Midbrain (tissue), 1 donor: ENCODE results near the gene HTATSF1.

Source experiments
- DNase-seq: peaks from one replicate; lab custom pipeline; 2025; lab: John Stamatoyannopoulos, UW

Gene HTATSF1

DNA sequence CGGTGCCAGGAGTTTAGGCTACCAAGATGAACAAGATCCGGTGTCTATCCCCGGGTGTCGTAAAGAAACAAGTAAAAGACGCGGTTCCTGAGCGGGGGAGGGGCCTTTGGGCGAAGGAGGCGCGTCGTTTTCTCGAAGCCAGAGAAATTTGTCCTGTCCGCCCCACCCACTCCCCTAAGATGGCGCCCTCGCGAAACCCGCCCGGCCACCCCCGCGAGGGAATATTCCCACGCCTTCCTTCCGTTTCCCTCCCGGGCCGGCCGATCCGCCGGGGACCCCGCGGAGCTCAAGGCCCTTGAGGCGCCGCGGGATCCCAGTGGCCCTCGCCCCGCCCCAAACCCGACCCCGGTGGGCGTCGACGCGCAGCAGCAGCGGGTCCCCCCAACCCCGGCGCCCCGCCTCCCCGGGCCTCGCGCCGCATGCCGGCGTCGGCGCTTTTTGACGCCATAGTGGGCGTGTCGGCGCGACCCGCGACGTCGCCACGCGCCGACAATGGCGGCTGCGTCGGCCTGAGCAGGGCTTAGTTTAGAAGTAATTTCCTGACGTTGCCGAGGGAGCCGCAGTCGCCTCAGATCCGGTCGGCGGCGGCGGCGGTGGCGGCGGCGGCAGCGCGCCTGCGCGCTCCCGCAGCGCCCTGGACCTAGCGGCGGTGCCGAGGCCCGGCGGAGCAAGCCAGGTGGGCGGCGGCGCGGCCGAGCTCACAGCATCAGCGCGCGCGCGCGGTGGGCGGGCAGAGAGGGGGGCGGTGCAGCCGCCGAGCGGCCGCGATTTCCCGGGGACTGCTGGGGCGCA lies 432 bp upstream of the HTATSF1 start:
- peak; percentile 85 for DNase-seq

DNA sequence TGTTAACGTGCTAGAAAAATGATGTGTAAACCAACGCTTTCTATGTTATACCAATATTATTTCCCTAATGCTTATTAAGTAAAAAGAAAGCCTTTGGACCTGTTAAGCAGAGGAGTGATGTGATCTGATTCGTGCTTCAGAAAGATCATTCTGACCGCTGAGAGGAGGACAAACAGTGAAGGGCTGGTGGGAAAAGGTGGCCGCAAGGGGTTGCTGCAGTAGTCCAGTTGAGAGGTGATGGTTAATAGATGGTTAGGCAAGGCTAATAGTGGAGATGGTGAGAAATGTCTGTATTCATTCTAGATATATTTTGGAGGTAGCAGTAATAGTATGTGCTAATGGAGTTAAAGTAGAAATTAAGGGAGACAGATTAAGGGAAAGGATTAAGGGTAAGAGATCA lies 21.7 kb downstream of the HTATSF1 start:
- no peak for DNase-seq

DNA sequence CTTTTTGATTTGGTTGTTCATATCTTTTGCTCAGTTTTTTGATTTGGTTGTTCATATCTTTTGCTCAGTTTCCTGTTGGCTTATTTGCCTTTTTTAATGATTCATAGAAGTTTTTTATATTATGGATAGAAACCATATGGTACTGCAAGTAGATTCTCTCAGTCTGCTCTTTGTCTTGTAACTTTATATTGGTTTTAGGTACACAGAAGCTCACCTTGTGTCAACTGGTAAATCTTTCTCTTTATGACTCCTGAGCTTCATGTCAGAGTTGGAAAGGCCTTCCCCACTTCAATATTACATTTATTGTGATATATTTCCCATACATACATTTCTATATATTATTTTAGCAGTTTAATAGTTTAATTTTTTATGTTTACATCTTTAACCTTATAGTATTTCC lies 26.4 kb downstream of the HTATSF1 start:
- DNase-seq = no peak

DNA sequence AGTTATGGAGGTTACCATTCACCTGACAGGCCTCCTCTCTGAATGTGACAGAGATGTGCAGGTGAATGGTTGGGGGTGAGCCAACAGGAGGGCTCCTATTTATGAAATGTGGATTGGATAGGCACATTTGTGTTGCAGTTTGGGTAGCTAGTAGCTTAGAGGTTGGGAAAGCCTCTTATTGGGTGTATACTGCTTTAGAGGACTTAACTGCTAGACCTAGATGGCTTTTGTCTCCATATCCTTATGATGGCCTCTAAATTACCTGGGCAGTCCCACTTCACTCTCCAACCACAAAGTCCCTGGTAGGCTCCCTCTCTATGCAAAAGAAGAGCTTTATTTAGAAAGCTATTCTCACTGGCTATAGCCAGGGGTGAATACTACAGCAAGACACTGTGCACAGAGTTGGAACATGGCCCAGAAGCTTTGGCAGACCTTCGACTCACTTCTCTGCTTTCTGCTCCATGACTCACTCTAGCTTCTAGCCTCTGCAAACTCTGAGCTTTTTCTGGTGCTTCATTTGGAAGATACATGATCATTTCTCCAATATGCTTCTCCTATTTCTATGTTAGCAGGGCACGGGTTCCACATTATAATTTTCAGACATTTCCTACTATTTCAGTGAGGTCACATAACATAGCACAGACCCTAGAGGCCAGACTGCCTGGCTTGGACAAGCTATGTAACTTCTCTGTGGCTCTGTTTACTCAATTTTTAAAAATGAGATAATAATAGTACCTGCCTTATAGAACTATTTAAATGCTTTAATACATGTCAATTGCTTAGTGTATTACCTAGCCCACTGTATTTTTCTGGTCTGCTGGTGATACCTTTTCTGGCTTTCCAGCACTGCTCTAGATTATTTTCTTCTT lies 28.6 kb downstream of the HTATSF1 start:
- peak; percentile 42 for DNase-seq

DNA sequence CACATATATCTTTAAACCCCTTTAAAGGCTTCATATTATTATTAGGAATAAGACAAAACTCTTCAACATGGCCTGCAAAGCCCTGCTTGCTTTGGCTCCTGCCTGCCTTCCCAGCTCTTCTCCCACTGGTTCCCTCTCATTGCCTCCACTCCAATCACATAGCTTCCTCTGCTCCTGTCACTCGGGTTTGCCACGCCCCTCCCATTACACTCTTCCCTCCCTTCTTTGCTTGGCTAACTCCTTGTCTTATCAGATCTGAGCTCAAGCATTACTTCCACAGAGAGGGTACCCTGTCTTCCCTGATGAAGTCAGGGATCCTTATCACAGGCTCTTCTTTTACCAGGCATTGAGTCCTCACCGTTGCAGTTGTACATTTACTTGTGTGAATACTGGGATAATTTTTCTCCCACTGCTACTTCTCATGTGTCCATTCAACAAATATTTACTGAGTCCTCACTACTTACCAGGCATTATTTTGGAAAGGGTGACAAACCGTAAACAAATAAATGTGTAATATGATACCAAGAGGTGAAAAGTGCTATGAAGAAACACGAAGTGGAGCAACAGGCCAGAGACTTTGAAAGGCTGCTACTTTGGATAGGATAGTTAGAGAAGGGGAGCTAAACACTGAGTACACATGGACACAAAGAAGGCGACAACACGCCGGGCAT lies 31.4 kb downstream of the HTATSF1 start:
- DNase-seq = no peak

DNA sequence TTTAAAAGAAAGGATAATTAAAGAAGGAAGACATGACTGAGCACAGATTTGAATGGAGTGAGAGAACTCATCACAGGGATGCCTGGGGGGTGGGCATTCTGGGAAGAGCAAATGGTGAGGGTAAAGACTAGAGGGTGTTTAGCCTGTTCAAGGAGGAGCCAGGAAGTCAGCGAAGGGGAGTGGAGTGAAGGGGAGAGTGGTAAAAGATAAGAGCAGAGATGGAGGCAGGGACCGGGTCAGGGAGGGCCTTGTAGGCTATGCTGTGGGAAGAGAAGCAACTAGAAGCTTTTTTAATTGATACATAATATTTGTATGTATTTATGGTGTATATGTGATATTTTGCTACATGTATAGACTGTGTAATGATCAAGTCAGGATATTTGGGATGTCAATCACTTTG lies 32.4 kb downstream of the HTATSF1 start:
- DNase-seq = no peak

DNA sequence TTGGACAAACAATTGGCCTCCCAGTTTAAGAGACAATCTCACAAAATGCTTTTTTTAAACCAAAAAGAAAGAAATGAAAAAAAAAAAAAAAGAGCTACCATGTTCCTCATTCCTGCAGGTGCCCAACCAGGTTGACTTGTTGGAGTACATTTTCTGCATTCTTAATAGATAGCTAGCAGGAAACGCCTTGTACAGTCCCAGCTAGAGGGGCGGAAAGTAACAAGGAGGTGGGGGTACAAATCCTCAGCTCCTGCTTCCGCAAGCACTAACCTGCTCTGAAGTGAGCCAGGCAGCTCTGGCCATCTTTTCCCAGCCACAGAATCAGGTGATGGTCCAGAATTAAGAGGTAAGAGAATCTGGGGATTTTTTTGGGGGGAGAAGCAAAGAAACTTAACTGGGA lies 34.6 kb downstream of the HTATSF1 start, which contains the start of gene VGLL1:
Gene VGLL1, plus strand, starts transcription at position 265 of the 400 bp plus-strand sequence. CDS start 3,806 bp downstream, outside the sequence.
- DNase-seq = no peak

DNA sequence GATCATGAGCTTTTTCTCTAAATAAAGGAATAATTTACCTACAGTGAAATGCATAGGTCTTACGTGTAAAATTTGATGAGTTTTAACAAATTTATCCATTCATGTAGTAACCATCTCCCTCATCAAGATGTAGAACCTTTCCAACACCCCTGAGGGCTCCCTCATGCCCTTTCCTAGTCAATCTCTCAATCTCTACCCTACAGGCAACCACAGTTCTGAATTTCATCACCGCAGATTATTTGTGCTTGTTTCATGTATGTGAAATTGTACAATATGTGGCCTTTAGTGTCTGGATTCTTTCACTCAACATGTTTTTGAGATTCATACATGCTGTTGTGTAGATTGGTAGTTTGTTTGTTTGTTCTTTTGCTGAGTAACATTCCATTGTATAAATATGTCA lies 36.7 kb downstream of the HTATSF1 start:
- no peak for DNase-seq

DNA sequence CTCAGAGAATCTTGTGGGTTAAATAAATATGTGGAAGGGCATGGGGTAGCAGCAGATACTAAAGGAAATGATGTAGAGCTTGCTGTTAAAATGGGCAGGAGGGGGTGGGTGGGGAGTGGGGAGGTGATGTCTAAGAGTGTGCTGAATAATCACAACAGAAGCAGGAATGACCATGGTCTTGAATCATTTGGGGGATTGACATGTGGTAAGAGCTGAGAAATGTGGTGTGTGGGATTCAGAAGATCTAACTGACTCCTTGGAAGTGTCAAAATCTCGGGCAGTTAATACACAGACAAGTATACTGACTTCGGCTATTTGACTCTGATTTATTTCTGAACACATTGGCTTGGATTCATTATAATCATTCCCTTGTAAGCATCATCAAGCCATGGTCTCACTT lies 41.4 kb downstream of the HTATSF1 start:
- no peak for DNase-seq

DNA sequence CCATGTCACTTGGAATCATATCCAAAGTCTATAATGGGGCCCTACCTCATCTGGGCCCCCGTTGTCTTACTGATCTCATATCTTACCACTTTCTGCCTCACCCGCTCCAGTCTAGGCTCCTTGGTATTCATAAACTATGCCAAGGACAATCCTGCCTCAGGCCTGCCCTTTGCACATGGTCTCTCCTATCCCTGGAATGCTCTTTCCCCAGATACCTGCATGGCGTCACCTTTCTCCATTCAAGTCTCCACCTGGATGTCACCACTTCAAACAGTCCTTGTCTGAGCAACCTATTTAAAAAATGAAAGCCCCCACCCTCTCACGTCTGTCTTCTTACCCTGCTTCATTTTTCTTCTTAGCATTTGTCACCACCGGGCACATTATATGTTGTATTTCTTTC lies 42.8 kb downstream of the HTATSF1 start:
- DNase-seq = no peak

DNA sequence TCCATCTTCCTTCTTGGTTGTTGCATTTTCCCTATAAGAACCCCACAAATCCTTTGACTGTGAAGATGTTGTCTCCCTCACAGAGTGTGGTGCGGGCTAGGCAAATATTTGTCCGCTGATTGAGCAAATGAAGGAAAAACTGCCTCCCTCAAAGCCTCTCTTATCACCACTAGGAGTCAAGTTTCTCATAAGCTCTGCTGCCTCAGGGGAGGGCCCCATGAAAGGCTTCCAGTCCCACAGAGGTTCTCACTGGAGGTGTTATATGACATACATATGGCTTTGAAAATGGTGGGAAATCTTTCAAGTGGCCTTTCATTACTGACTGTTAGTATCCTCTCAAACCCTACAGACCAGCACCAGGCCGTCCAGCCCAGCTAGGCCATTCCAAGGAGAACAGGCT lies 43.9 kb downstream of the HTATSF1 start:
- DNase-seq = no peak

DNA sequence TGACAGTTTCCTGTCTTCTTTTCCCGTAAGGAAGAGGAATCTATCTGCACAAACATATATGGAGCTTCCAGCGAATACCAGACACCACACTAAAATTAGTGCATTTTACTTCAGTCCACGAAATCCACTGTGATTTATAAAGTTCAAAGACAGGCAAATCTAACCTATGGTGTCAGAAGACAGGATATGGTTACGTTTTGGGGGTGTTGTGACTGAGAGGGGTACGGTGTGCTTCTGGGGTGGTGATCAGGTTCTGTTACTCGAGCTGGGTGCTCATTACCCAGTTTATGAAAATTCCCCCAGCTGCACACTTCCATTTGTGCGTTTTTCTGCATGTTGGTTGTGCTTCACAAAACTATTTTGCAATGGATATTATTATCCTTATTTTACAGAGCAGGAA lies 44.9 kb downstream of the HTATSF1 start:
- DNase-seq = no peak

DNA sequence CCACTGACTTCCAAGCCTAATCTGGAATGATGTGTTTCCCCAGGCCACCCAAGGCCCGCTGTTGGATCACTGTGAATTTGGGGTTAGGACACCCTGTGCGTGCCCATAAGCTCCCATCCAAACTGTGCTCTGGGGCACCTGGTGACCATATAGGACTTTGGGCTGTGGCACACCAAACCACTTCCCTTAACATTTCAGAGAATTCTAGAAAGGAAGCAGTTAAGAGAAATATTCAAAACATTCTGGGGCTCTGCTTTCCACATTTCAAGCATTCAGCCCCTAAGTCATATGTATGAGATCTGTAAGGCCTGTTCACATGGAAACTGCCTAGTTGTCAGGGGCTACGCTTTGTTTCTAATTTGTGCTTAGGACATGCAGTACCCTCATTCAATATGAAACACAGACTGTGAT lies 49.0 kb downstream of the HTATSF1 start:
- no peak for DNase-seq

DNA sequence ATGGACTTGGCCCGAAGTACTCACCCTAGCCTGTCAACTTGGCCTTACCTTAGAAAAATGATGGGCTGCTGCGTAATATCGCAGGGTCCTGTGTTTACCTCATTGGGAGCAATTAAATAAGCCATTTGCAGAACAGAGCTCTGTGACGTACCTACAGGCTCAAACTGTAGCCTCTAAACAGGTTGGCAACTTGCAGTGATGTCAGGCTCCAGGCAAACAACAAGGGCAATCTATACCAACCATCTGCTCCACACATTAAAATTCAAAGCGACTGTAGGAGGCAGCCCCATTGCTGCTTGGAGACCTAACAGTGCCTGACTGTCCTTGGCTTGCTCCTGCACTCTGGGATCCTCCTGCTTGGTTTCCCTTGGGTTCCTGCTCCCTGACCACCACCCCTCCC lies 51.8 kb downstream of the HTATSF1 start:
- DNase-seq = no peak

DNA sequence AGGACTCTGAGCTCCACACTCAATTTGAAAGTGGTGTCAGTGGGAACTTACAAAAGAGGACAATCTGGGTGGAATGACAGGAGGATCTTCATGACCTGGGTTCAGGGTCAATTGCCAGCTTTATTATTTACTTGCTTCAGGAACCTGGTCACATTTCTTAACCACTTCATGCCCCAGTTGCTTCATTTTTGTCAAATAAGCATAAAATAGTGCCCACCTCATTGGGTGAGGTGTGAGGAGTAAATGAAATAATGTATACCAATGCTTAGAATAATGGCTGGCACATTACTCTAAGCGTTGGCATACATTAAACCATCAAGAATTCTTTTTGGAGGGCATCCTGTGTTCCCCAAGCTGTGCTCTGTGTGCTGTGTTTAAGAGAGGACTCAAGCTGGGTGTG lies 54.0 kb downstream of the HTATSF1 start:
- DNase-seq = no peak

DNA sequence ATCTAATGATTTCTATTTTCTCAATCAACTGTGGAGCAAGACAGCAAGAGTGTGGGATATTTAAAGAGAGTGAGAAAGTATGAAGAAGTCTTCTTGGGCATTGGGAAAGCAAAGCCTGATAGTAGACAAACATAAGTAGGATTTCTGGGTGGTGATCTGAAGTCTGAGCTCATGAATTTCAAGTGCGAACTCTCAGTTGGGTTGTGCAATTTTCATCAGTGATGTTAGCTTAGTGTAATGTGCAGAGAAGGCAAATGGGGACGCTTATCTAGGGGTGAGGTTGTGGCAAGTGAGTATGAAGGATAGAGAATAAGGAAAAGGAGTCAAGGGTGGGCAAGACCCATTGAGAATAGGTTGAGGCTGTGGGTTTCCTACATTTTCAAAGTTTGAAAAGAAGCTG lies 58.3 kb downstream of the HTATSF1 start:
- DNase-seq = no peak
